Measurements from ENCODE around the gene UNC13A. TPM values are rescaled to one million over a fixed set of nuclear protein-coding genes. Genes with fewer than 3 reads are reported as not detected.

The UNC13A gene
- total and polyA plus RNA-seq, 2 of the 8 experiments (the other 6 are each of a cell fraction or from before 2014, with no cell fraction given) = 13.1 to 47.6 TPM

DNA sequence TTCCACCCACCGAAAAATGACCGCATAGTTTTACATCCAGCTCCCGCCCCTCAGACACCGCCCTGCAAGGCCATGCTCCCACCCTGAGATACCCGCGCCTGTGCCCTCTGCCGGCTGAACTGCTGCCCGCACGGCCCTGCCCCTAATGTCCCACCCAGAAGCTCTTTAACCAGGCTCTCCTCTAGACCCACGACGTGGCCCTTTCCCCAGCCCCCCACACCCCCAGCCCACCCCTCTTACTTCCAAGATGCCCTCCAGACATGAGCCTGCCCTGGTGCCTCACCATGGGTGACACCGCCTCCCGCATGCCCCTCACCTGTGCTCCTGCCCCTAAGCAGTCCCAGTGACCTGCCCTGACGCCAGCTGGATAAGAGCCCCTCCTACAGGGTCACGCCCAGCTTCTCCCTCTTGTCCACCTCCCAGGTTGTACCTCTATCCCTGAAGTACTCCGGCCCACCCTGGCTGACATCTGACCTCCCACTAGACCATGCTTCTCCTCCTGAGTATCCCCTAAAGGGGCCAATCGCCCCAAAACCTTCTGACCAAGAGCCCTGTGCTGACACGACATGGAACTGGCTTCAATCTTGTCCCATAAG lies 81.5 kb downstream of the UNC13A start:
- DNase-seq (ENCODE audit: low read depth in 1 of 2, low spot score in 2 of 2) = peak in 1 of 2 experiments; percentile 72
- no peak overlapping the region for H2AK5ac ChIP-seq (ENCODE audit: low read depth, low read length)

More for the DNA sequence above, 81.5 kb downstream of the UNC13A start:
- no peaks in the 10 kb centered on the region; a peak in 1 of 7 replicates for H3K27me3 ChIP-seq (replicated peaks in 1 of 4; ENCODE audit: control insufficient read depth in 3 of 4, extremely low read depth in 1 of 4, insufficient read depth in 3 of 4, low read length in 3 of 4)
- no peak overlapping the region for H4K5ac ChIP-seq (ENCODE audit: insufficient read length, low read depth, low read length)
- no peaks in the 10 kb centered on the region for H3K36me3 ChIP-seq (ENCODE audit: control insufficient read depth in 2 of 4, insufficient read depth in 4 of 4, low read length in 3 of 4)
- no peak overlapping the region for H2AFZ ChIP-seq (ENCODE audit: low read length)
- CTCF ChIA-PET (ENCODE audit: partially characterized antibody) = interaction anchor here (0.6 to 5.7 kb wide), 30 partner anchors 10 to 217 kb away, joined by 3 to 34 read pairs (median 4); no protein-coding TSS in a partner anchor
- H2BK120ac ChIP-seq (replicated peaks; ENCODE audit: low read depth, low read length) = no peak overlapping the region
- H3K9ac ChIP-seq (replicated peaks in 1 of 4; ENCODE audit: extremely low read depth in 1 of 4, low read depth in 3 of 4, low read length in 3 of 4) = no peak overlapping the region
- H3K9me3 ChIP-seq (ENCODE audit: insufficient read depth in 2 of 2, low read depth in 1 of 2, low read length in 1 of 2) = no peaks in the 10 kb centered on the region
- peak overlapping the region; percentile 75 for H3K4ac ChIP-seq (replicated peaks; ENCODE audit: insufficient read length, low read depth, low read length)
- peaks cover 0 to 13% (median 5%) of the 10 kb centered on the region in 4 experiments; a peak in 5 of 7 replicates for H3K4me1 ChIP-seq (replicated peaks in 1 of 4; ENCODE audit: control insufficient read depth in 3 of 4, insufficient read depth in 4 of 4, low read length in 3 of 4)
- no peaks in the 10 kb centered on the region for H3K79me2 ChIP-seq (ENCODE audit: control insufficient read depth in 1 of 2, insufficient read depth in 2 of 2, low read length in 2 of 2)
- no peak overlapping the region for H3K14ac ChIP-seq (ENCODE audit: insufficient read length)
- H4K91ac ChIP-seq (replicated peaks; ENCODE audit: insufficient read length, low read length) = no peak overlapping the region
- H4K8ac ChIP-seq (ENCODE audit: extremely low read depth, insufficient read depth, low read length) = no peak overlapping the region
- FAIRE-seq = no peak
- H3K4me3 ChIP-seq (ENCODE audit: extremely low read depth in 1 of 4, insufficient read depth in 2 of 4, low read depth in 3 of 4, low read length in 4 of 4) = peak overlapping the region; percentile 8 to 58 (median 46)
- H2BK15ac ChIP-seq (ENCODE audit: low read length) = no peak overlapping the region
- no peak overlapping the region for H3K23ac ChIP-seq (ENCODE audit: insufficient read length)
- H3K79me1 ChIP-seq (ENCODE audit: low read depth, low read length) = no peaks in the 10 kb centered on the region
- H3K4me2 ChIP-seq (ENCODE audit: insufficient read depth in 1 of 2, low read depth in 2 of 2, low read length in 2 of 2) = peak overlapping the region; percentile 27 to 75
- no peak overlapping the region for H3K56ac ChIP-seq (replicated peaks; ENCODE audit: insufficient read length, low read depth, low read length)
- H3K23me2 ChIP-seq (ENCODE audit: low read depth, low read length) = peaks cover 5% of the 10 kb centered on the region; the same call in 1 of the 2 replicates
- POLR2A ChIA-PET (ENCODE audit: partially characterized antibody) = interaction anchor here (0.6 to 1.7 kb wide), 15 partner anchors 9 to 253 kb away, joined by 3 to 7 read pairs (median 4); partner anchors contain the start of genes PGLS, SLC27A1 and UNC13A
- H3K18ac ChIP-seq (ENCODE audit: extremely low read depth, low read length) = no peak overlapping the region; the same call in 1 of the 2 replicates
- WGBS, 2 experiments (ENCODE audit: extremely low coverage in 1 of 2, insufficient coverage in 1 of 2, insufficient read length in 1 of 2, insufficient replicate concordance in 2 of 2, low coverage in 1 of 2, low lambda C conversion rate in 2 of 2, missing lambda C conversion rate in 1 of 2) = 25% methylated on average over 11 of the region's 18 CpGs; no CpG with 5 or more reads in 1 of the 2 experiments
- H3K27ac ChIP-seq (ENCODE audit: low read depth, low read length) = no peak overlapping the region
- TF ChIP-seq RAD21 (IDR thresholded peaks at IDR 0.05 in 1 of 2, conservative IDR thresholded peaks at IDR 0.05 in 1 of 2; ENCODE audit: low read depth in 2 of 2, low read length in 2 of 2) (peak in 1 of 2 experiments; percentile 34; a peak in 2 of 4 replicates), SRF (IDR thresholded peaks at IDR 0.05; ENCODE audit: low read depth, low read length) (no peak)
- TF ChIP-seq, protein P1, sequence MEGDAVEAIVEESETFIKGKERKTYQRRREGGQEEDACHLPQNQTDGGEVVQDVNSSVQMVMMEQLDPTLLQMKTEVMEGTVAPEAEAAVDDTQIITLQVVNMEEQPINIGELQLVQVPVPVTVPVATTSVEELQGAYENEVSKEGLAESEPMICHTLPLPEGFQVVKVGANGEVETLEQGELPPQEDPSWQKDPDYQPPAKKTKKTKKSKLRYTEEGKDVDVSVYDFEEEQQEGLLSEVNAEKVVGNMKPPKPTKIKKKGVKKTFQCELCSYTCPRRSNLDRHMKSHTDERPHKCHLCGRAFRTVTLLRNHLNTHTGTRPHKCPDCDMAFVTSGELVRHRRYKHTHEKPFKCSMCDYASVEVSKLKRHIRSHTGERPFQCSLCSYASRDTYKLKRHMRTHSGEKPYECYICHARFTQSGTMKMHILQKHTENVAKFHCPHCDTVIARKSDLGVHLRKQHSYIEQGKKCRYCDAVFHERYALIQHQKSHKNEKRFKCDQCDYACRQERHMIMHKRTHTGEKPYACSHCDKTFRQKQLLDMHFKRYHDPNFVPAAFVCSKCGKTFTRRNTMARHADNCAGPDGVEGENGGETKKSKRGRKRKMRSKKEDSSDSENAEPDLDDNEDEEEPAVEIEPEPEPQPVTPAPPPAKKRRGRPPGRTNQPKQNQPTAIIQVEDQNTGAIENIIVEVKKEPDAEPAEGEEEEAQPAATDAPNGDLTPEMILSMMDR (IDR thresholded peaks at IDR 0.05; ENCODE audit: control extremely low read depth in 1 of 3, insufficient read depth in 1 of 3, low read depth in 1 of 3, low read length in 3 of 3) = peak; percentile 31 to 49 (median 44)
- H2BK5ac ChIP-seq (ENCODE audit: low read depth, low read length) = 0 out of 2 replicates have a peak overlapping the region, but pooled peaks have one; percentile 85
- peaks cover 0 to 6% of the 10 kb centered on the region in 2 experiments for H4K20me1 ChIP-seq (replicated peaks in 1 of 2; ENCODE audit: control insufficient read depth in 1 of 2, insufficient read depth in 2 of 2, low read length in 2 of 2)
- no peak overlapping the region for H2BK20ac ChIP-seq (ENCODE audit: low read length)
- no peak overlapping the region for H2BK12ac ChIP-seq (ENCODE audit: low read depth, low read length)
